SK-N-SH (cell line): ENCODE measurements around the gene FAM161A. TPM values are rescaled to one million over a fixed set of nuclear protein-coding genes. Genes with fewer than 3 reads are reported as not detected.
"Not testable (repeated sequence)": the region's sequence is repeated elsewhere in the genome, so short reads cannot be mapped to it uniquely, and the experiment has no call there.

ENCODE experiments used
- CTCF ChIA-PET: fragments of 300-600, 350-600 bp; formaldehyde crosslinking; extraction: SDS; loops from one replicate; lab custom pipeline; 2021; lab: Yijun Ruan, JAX
- POLR2A ChIA-PET: fragments of 350-600 bp; sonication (Branson Sonifier 250); formaldehyde crosslinking; extraction: SDS; loops from one replicate; lab custom pipeline; 2020; ENCODE audit warnings: antibody characterized with exemption, inconsistent platforms; lab: Yijun Ruan, JAX
- DNase-seq: peaks from one replicate; pipeline ENCODE4 v3.0.0; 2012
- H2AFZ ChIP-seq: fragments of 200-600 bp; sonication (generic); 2 replicates; pipeline ENCODE4 v1.8.1; 2016; ENCODE audit warnings: antibody characterized with exemption, mild to moderate bottlenecking, low read depth
- H3F3A ChIP-seq: fragments of 200-600 bp; sonication (generic); replicated peaks from 2 replicates; pipeline ENCODE3; 2016; ENCODE audit warnings: antibody characterized with exemption, mild to moderate bottlenecking; ENCODE audit not compliant: insufficient read depth
- H3K27ac ChIP-seq, 2 experiments: fragments of 200-500 bp in 1 of 2; fragments of 200-600 bp in 1 of 2; sonication (Bioruptor generic) in 1 of 2; sonication (generic), shearing (Covaris generic) in 1 of 2; 2 replicates each; pipeline versions ENCODE4 v1.5.1 to v1.6.1; 2014 to 2016; ENCODE audit warnings: low read depth in 2 of 2, inconsistent platforms in 1 of 2, low read length in 1 of 2, mild to moderate bottlenecking in 1 of 2, mixed read lengths in 1 of 2
- H3K27me3 ChIP-seq: fragments of 200-600 bp; sonication (generic), shearing (Covaris generic); 2 replicates; pipeline ENCODE4 v1.6.1; 2016; ENCODE audit warnings: mixed run types; ENCODE audit not compliant: insufficient read depth
- H3K36me3 ChIP-seq, 2 experiments: fragments of 200-500 bp in 1 of 2; fragments of 200-600 bp in 1 of 2; sonication (Bioruptor generic) in 1 of 2; sonication (generic) in 1 of 2; replicated peaks in 1 of 2; 2 replicates each; pipeline versions ENCODE3 to v1.5.1; 2014 to 2016; ENCODE audit warnings: low read length in 1 of 2, mild to moderate bottlenecking in 1 of 2; ENCODE audit not compliant: insufficient read depth in 2 of 2, control insufficient read depth in 1 of 2
- H3K4me1 ChIP-seq, 2 experiments: fragments of 200-500 bp in 1 of 2; fragments of 200-600 bp in 1 of 2; sonication (Bioruptor generic) in 1 of 2; sonication (generic), shearing (Covaris generic) in 1 of 2; 2 replicates each; pipeline versions ENCODE4 v1.5.1 to v1.6.1; 2014 to 2016; ENCODE audit warnings: low read depth in 1 of 2, low read length in 1 of 2, mixed run types in 1 of 2; ENCODE audit not compliant: insufficient read depth in 2 of 2, control insufficient read depth in 1 of 2
- H3K4me2 ChIP-seq: fragments of 200-600 bp; sonication (generic), shearing (Covaris generic); 2 replicates; pipeline ENCODE4 v1.6.1; 2017; ENCODE audit warnings: mixed run types
- H3K4me3 ChIP-seq, 2 experiments: fragments of 200-500 bp in 1 of 2; fragments of 200-600 bp in 1 of 2; sonication (Bioruptor generic) in 1 of 2; sonication (generic), shearing (Covaris generic) in 1 of 2; 2 replicates each; pipeline versions ENCODE4 v1.5.1 to v1.8.1; 2014 to 2016; ENCODE audit warnings: low read depth in 2 of 2, inconsistent platforms in 1 of 2, low read length in 1 of 2, mild to moderate bottlenecking in 1 of 2, mixed read lengths in 1 of 2, moderate library complexity in 1 of 2
- H3K79me2 ChIP-seq: fragments of 200-600 bp; sonication (generic); 2 replicates; pipeline ENCODE4 v1.8.1; 2017; ENCODE audit warnings: mild to moderate bottlenecking; ENCODE audit not compliant: insufficient read depth
- H3K9ac ChIP-seq: fragments of 200-600 bp; sonication (generic); 2 replicates; pipeline ENCODE4 v1.6.1; 2017; ENCODE audit warnings: mixed run types
- H3K9me2 ChIP-seq: fragments of 200-600 bp; sonication (generic); 2 replicates; pipeline ENCODE4 v1.6.1; 2017; ENCODE audit warnings: mixed run types
- H3K9me3 ChIP-seq: fragments of 200-600 bp; sonication (generic); 2 replicates; pipeline ENCODE4 v1.6.1; 2017; ENCODE audit warnings: mixed run types, mild to moderate bottlenecking, moderate library complexity
- H4K20me1 ChIP-seq: fragments of 200-600 bp; sonication (generic); 2 replicates; pipeline ENCODE4 v1.6.1; 2017; ENCODE audit warnings: mild to moderate bottlenecking, mixed run types; ENCODE audit not compliant: insufficient read depth
- CHD2 ChIP-seq: fragments of 150-350 bp; IDR thresholded peaks from 2 replicates; pipeline ENCODE4 v1.6.1; 2018; ENCODE audit warnings: low read length; ENCODE audit not compliant: partially characterized antibody
- ELF1 ChIP-seq: IDR thresholded peaks from 2 replicates; pipeline ENCODE4 v1.4.0; 2012
- FOSL2 ChIP-seq: IDR thresholded peaks from 2 replicates; pipeline ENCODE4 v1.4.0; 2012; ENCODE audit warnings: low read depth, mild to moderate bottlenecking, moderate library complexity, borderline replicate concordance
- FOXJ3 ChIP-seq: sonication (generic); formaldehyde crosslinking; IDR thresholded peaks from 2 replicates; pipeline ENCODE4 v1.5.1; 2020; ENCODE audit warnings: mild to moderate bottlenecking, missing genetic modification reagents
- GABPA ChIP-seq: IDR thresholded peaks from 2 replicates; pipeline ENCODE4 v1.4.0; 2012; ENCODE audit warnings: low read depth, mild to moderate bottlenecking
- GATA2 ChIP-seq: sonication (generic); formaldehyde crosslinking; IDR thresholded peaks from 2 replicates; pipeline ENCODE4 v1.5.0; 2020; ENCODE audit warnings: mild to moderate bottlenecking, missing genetic modification reagents
- JUND ChIP-seq: IDR thresholded peaks from 2 replicates; pipeline ENCODE4 v1.4.0; 2012
- MEF2A ChIP-seq: IDR thresholded peaks from 2 replicates; pipeline ENCODE4 v1.4.0; 2012; ENCODE audit warnings: low read depth, borderline replicate concordance
- POLR2AphosphoS5 ChIP-seq: IDR thresholded peaks from 2 replicates; pipeline ENCODE4 v1.6.1; 2012; ENCODE audit warnings: low read depth, low read length
- RCOR1 ChIP-seq: fragments of 150-350 bp; IDR thresholded peaks from 2 replicates; pipeline ENCODE4 v1.6.1; 2017; ENCODE audit warnings: antibody characterized with exemption, low read length
- RXRA ChIP-seq: IDR thresholded peaks from 2 replicates; pipeline ENCODE4 v1.4.0; 2012; ENCODE audit warnings: low read depth, mild to moderate bottlenecking, borderline replicate concordance
- SIN3A ChIP-seq: IDR thresholded peaks from 2 replicates; pipeline ENCODE4 v1.6.1; 2012; ENCODE audit warnings: low read depth, mild to moderate bottlenecking, low read length, moderate library complexity, borderline replicate concordance
- TAF1 ChIP-seq: IDR thresholded peaks from 2 replicates; pipeline ENCODE4 v1.6.1; 2012; ENCODE audit warnings: low read depth, mild to moderate bottlenecking, low read length, moderate library complexity, borderline replicate concordance
- TCF12 ChIP-seq: IDR thresholded peaks from 2 replicates; pipeline ENCODE4 v1.4.0; 2012
- WGBS: methylation state at CpG from one replicate; pipeline ENCODE4 v1.1.6; 2017; ENCODE audit warnings: low lambda C conversion rate; 5-methylcytosine and 5-hydroxymethylcytosine counted together
- polyA plus RNA-seq, 3 experiments: library from polyadenylated mRNA; depleted of rRNA; stranded (reverse); fragments of >200 nt; gene quantifications; 2 replicates each; pipeline ENCODE4 v1.2.3, GENCODE V29; 2012
- TF ChIP-seq, protein P1 (sequence below): IDR thresholded peaks from 2 replicates; pipeline ENCODE4 v1.4.0; 2012; ENCODE audit warnings: low read depth
- TF ChIP-seq, protein P2 (sequence below): fragments of 150-350 bp; IDR thresholded peaks from 2 replicates; pipeline ENCODE4 v1.6.1; 2016; ENCODE audit warnings: mild to moderate bottlenecking, low read depth, low read length
- TF ChIP-seq, protein P3 (sequence below): IDR thresholded peaks from 2 replicates; pipeline ENCODE4 v1.4.0; 2012; ENCODE audit warnings: low read depth, borderline replicate concordance
- TF ChIP-seq, protein P4 (sequence below): IDR thresholded peaks from 2 replicates; pipeline ENCODE4 v1.4.0; 2012; ENCODE audit warnings: low read depth, borderline replicate concordance

The FAM161A gene
- polyA plus RNA-seq, 1 of the 3 experiments (the other 2 are of a cell fraction), result 0.90 TPM

DNA sequence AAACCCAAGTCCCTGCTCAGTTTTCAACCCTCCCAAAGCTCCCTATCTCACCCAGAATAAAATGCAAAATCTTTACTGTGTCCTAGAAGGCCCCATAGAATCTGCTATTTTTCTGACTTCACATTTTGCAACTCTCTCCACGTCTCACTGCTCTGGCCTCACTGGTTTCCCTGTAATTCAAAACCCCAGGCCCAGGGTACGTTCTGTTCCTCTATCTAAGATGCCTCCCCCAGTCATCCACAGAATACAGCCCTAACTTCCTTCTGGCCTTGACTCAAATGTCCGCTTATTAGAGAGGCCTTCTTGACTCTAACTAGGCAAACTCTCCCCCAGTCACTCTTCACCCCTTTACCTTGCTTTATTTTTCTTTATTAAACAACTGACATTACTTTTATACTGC, 42.0 kb downstream of the FAM161A start:
- Histone ChIP-seq H3K9ac (no peak overlapping the region), H3K9me3 (no peaks in the 10 kb centered on the region), H3K27ac (no peak overlapping the region), H3K4me3 (no peak overlapping the region), H3K27me3 (no peaks in the 10 kb centered on the region; the same call in 1 of the 2 replicates), H3K79me2 (no peaks in the 10 kb centered on the region), H3K4me1 (no peaks in the 10 kb centered on the region), H3K9me2 (no peaks in the 10 kb centered on the region), H2AFZ (no peak overlapping the region), H3F3A (no peaks in the 10 kb centered on the region), H4K20me1 (no peaks in the 10 kb centered on the region), H3K36me3 (no peaks in the 10 kb centered on the region), H3K4me2 (no peak overlapping the region)
- no peak for DNase-seq
- TF ChIP-seq ELF1, result no peak
- no peak for TF ChIP-seq TAF1
- TF ChIP-seq FOSL2, result no peak
- TF ChIP-seq GATA2, result no peak
- TF ChIP-seq RXRA, result no peak
- TF ChIP-seq SIN3A, result no peak
- TF ChIP-seq CHD2, result no peak
- TF ChIP-seq, protein P1, sequence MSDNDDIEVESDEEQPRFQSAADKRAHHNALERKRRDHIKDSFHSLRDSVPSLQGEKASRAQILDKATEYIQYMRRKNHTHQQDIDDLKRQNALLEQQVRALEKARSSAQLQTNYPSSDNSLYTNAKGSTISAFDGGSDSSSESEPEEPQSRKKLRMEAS, result no peak
- no peak for TF ChIP-seq JUND
- no peak for TF ChIP-seq GABPA
- TF ChIP-seq TCF12, result no peak
- TF ChIP-seq FOXJ3 (CRISPR knock-in tag), result no peak
- TF ChIP-seq MEF2A, result no peak
- TF ChIP-seq POLR2AphosphoS5, result no peak
- TF ChIP-seq, protein P2, sequence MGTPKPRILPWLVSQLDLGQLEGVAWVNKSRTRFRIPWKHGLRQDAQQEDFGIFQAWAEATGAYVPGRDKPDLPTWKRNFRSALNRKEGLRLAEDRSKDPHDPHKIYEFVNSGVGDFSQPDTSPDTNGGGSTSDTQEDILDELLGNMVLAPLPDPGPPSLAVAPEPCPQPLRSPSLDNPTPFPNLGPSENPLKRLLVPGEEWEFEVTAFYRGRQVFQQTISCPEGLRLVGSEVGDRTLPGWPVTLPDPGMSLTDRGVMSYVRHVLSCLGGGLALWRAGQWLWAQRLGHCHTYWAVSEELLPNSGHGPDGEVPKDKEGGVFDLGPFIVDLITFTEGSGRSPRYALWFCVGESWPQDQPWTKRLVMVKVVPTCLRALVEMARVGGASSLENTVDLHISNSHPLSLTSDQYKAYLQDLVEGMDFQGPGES, result no peak
- TF ChIP-seq RCOR1, result no peak
- TF ChIP-seq, protein P3, sequence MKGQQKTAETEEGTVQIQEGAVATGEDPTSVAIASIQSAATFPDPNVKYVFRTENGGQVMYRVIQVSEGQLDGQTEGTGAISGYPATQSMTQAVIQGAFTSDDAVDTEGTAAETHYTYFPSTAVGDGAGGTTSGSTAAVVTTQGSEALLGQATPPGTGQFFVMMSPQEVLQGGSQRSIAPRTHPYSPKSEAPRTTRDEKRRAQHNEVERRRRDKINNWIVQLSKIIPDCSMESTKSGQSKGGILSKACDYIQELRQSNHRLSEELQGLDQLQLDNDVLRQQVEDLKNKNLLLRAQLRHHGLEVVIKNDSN, result no peak
- TF ChIP-seq, protein P4, sequence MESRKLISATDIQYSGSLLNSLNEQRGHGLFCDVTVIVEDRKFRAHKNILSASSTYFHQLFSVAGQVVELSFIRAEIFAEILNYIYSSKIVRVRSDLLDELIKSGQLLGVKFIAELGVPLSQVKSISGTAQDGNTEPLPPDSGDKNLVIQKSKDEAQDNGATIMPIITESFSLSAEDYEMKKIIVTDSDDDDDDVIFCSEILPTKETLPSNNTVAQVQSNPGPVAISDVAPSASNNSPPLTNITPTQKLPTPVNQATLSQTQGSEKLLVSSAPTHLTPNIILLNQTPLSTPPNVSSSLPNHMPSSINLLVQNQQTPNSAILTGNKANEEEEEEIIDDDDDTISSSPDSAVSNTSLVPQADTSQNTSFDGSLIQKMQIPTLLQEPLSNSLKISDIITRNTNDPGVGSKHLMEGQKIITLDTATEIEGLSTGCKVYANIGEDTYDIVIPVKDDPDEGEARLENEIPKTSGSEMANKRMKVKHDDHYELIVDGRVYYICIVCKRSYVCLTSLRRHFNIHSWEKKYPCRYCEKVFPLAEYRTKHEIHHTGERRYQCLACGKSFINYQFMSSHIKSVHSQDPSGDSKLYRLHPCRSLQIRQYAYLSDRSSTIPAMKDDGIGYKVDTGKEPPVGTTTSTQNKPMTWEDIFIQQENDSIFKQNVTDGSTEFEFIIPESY, result no peak
- ChIA-PET CTCF (no interaction called here), POLR2A (no interaction called here)
- 72% methylated on average over 3 of the region's 3 CpGs for WGBS

DNA sequence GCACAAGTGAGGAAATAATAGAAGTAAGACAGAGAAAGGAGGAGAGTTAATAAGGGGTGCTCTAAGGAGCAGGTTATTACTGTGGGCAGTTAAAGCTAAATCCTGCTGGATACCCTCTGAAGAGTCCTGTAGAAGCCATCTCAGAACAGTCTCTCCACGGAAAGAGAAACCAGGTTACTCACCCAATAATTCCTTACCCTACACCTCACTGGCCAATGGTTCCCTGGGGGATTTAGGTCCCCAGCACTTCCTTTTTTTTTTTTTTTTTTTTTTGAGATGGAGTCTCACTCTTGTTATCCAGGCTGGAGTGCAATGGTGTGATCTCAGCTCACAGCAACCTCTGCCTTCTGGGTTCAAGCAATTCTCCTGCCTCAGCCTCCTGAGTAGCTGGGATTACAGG, 43.7 kb downstream of the FAM161A start:
- 47% methylated on average over 1 of the region's 1 CpG for WGBS
- H3K4me1 ChIP-seq, POLR2A ChIA-PET, H4K20me1 ChIP-seq, H3K79me2 ChIP-seq, H3K27me3 ChIP-seq, H3F3A ChIP-seq, H3K9me3 ChIP-seq, H2AFZ ChIP-seq, H3K9me2 ChIP-seq, H3K4me3 ChIP-seq, H3K9ac ChIP-seq, H3K36me3 ChIP-seq, DNase-seq, H3K27ac ChIP-seq, H3K4me2 ChIP-seq: not testable (repeated sequence)
- CTCF ChIA-PET, result interaction anchor here (1.1 kb wide), 1 partner anchor 15 kb away, joined by 3 read pairs; no protein-coding TSS in a partner anchor

DNA sequence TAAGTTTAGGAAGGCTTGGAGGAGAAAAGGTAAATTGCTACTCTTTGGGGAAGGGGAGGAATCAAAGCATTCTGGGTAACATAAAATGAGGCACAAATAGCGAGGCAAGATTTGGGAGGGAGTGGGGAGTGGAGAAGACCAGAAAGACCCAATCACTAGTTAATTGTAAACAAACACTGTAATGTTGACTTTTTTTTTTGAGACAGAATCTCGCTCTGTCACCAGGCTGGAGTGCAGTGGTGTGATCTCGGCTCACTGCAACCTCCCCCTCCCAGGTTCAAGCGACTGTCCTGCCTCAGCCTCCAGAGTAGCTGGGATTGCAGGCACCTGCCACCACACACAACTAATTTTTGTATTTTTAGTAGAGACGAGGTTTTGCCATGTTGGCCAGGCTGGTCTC, 45.2 kb downstream of the FAM161A start:
- WGBS, result 76% methylated on average over 5 of the region's 5 CpGs
- H3K4me3 ChIP-seq, H4K20me1 ChIP-seq, CTCF ChIA-PET, H3K27ac ChIP-seq, H3F3A ChIP-seq, POLR2A ChIA-PET, H3K36me3 ChIP-seq, H2AFZ ChIP-seq, H3K9me2 ChIP-seq, H3K79me2 ChIP-seq, DNase-seq, H3K9ac ChIP-seq, H3K4me2 ChIP-seq, H3K9me3 ChIP-seq, H3K4me1 ChIP-seq, H3K27me3 ChIP-seq: not testable (repeated sequence)
